GM18499 (cell line): Measurements from ENCODE around the gene PTPRE.

ENCODE experiments used
- ATAC-seq: cut with Tn5 transposase; IDR thresholded peaks from one replicate; pipeline ENCODE4 v1.9.1; 2021; ENCODE audit warnings: moderate number of reproducible peaks; ENCODE audit not compliant: insufficient read depth, unreplicated experiment

The PTPRE gene

GRCh38 chr10:128102480-128103228 lies 195.8 kb downstream of the PTPRE start:
- ATAC-seq = no peak

GRCh38 chr10:128103229-128103714 lies 196.4 kb downstream of the PTPRE start:
- no peak for ATAC-seq

GRCh38 chr10:128105383-128105782 lies 198.5 kb downstream of the PTPRE start:
- ATAC-seq = no peak

- ATAC-seq = no peak
Measured at GRCh38 chr10:128109707-128110106, 202.8 kb downstream of the PTPRE start.

GRCh38 chr10:128110339-128110738 lies 203.4 kb downstream of the PTPRE start:
- ATAC-seq = no peak

GRCh38 chr10:128111696-128112095 lies 204.8 kb downstream of the PTPRE start:
- no peak for ATAC-seq

- ATAC-seq = no peak
Measured at GRCh38 chr10:128113026-128113425, 206.1 kb downstream of the PTPRE start.

- no peak for ATAC-seq
Measured at GRCh38 chr10:128114901-128115300, 208.0 kb downstream of the PTPRE start.

- no peak for ATAC-seq
Measured at GRCh38 chr10:128115356-128115755, 208.5 kb downstream of the PTPRE start.

GRCh38 chr10:128116187-128116586 lies 209.3 kb downstream of the PTPRE start:
- no peak for ATAC-seq

- ATAC-seq = no peak
Measured at GRCh38 chr10:128116851-128117615, 210.1 kb downstream of the PTPRE start.

- ATAC-seq = no peak
Measured at GRCh38 chr10:128121750-128122412, 215.0 kb downstream of the PTPRE start.

- no peak for ATAC-seq
Measured at GRCh38 chr10:128122931-128123330, 216.0 kb downstream of the PTPRE start.

GRCh38 chr10:128123846-128124245 lies 216.9 kb downstream of the PTPRE start:
- ATAC-seq = no peak

- no peak for ATAC-seq
Measured at GRCh38 chr10:128124813-128125403, 218.0 kb downstream of the PTPRE start.

GRCh38 chr10:128125416-128125943 lies 218.6 kb downstream of the PTPRE start:
- ATAC-seq = no peak

- peak; percentile 56 for ATAC-seq
Measured at GRCh38 chr10:128125944-128126764, 219.3 kb downstream of the PTPRE start, which contains the start of gene MKI67. MKI67 (minus strand) TSS chr10:128126423; CDS start chr10:128125667, 756 bp downstream.

GRCh38 chr10:128128582-128128981 lies 221.7 kb downstream of the PTPRE start:
- ATAC-seq = no peak

GRCh38 chr10:128130051-128130450 lies 223.1 kb downstream of the PTPRE start:
- ATAC-seq = no peak
